C4-2B (cell line): ENCODE measurements around the gene LTBP1.

Experiments used
- H3K27ac ChIP-seq: fragments of 450-650 bp; 2 replicates; pipeline ENCODE4 v1.5.1; 2017
- ZFX ChIP-seq: fragments of 450-650 bp; IDR thresholded peaks from 2 replicates; pipeline ENCODE4 v1.6.1; 2017
- TF ChIP-seq, protein P1 (sequence below): fragments of 450-650 bp; conservative IDR thresholded peaks from 2 replicates; pipeline ENCODE4 v1.5.1; 2017; ENCODE audit warnings: mild to moderate bottlenecking

The LTBP1 gene

DNA sequence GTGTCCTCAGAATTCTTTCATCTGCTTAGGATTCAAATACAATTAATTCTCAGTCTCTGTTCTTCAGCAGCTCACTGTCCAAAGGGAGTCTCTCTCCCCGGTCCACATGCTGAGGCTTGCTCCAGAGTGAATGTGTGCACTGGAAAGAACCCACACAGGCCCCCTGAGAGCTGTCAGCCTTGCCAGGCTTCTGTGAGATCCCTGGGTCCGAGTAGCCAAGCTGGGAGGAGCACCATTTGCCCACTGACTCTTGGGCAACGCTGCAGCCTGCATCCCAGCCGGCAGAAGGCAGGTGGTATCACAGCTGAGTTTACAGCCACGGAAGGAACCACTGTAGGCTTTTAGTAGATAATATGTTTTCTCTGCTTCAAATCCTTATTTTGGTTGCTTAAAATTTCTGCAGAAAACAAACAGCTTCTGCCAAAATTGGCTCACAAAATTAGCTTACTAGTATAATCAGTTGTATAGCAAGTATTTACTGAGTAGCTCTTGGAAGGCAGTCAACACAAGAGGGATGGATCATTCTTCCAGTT lies 21.4 kb upstream of the LTBP1 start:
- H3K27ac ChIP-seq = no peak overlapping the region
- no peak for TF ChIP-seq ZFX
- TF ChIP-seq, protein P1, sequence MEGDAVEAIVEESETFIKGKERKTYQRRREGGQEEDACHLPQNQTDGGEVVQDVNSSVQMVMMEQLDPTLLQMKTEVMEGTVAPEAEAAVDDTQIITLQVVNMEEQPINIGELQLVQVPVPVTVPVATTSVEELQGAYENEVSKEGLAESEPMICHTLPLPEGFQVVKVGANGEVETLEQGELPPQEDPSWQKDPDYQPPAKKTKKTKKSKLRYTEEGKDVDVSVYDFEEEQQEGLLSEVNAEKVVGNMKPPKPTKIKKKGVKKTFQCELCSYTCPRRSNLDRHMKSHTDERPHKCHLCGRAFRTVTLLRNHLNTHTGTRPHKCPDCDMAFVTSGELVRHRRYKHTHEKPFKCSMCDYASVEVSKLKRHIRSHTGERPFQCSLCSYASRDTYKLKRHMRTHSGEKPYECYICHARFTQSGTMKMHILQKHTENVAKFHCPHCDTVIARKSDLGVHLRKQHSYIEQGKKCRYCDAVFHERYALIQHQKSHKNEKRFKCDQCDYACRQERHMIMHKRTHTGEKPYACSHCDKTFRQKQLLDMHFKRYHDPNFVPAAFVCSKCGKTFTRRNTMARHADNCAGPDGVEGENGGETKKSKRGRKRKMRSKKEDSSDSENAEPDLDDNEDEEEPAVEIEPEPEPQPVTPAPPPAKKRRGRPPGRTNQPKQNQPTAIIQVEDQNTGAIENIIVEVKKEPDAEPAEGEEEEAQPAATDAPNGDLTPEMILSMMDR = no peak

DNA sequence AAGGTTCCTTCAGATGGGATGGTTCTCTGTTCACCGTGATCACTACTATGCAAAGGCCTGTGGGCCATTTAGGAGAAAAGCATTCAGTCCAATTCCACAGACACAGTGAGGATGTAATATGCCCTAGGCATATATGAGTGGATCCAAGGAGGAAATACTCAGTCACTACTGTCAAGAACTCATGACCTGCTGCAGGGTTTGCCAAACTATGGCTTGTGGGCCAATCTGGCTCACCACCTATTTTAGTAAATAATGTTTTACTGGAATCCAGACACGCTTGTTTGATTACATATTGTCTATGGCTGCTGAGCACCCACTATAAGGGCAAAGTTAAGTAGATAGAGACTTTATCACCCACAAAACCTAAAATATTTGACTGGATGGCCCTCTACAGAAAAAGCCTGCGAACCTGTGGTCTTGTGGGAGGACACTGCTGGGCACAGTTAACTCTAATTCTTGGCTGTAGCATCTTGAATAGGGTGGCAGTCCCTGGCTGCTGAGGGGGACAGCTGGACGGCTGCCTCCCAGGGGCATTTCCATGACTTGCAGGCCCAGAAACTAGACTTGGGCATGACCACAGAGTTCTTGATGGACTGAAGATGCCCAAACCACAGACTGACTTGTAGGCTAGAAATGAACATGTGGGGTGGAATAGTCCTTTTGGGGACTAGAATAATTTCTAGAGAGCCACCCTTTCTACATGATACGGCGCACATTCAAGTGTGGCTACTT lies 20.6 kb upstream of the LTBP1 start:
- TF ChIP-seq, protein P1 = no peak
- no peak for TF ChIP-seq ZFX
- H3K27ac ChIP-seq = no peak overlapping the region

DNA sequence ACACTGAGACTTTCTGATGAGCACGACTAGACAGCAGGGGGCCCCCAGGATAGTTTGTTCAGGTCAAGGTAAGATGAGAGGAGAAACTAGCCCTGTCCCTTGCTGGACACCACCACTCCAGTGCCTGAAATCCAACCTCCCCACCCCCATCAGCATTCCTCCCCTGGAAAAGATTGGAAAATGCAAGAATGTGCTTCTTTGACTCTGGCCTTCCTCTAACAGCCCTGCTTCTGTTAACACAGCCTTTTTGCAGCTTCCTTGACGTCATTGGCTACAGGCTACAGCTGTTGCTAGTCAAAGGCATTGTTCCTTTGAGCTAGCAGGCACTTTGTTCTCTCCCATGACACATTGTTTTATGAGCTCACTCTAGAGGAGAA lies 20.1 kb upstream of the LTBP1 start:
- no peak overlapping the region for H3K27ac ChIP-seq
- no peak for TF ChIP-seq ZFX
- TF ChIP-seq, protein P1 = no peak

DNA sequence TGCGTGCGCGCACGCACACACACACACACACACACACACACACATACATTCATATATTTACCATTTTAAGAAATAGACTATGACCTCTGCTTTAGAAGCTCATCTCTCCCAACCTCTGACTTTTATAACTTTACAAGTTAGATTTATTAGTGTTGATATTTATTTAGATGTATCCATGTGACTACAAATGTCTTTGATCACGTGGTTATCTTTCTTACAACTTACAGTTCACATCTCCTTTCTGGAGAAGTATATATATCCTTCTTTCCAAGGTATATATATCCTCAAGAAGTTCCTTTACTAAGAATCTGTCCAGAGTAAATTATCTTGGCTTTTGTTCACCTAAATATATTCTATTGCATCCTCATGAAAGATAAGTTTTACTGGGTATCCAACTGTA lies 16.3 kb upstream of the LTBP1 start:
- H3K27ac ChIP-seq = no peak overlapping the region
- TF ChIP-seq ZFX = no peak
- TF ChIP-seq, protein P1 = no peak

DNA sequence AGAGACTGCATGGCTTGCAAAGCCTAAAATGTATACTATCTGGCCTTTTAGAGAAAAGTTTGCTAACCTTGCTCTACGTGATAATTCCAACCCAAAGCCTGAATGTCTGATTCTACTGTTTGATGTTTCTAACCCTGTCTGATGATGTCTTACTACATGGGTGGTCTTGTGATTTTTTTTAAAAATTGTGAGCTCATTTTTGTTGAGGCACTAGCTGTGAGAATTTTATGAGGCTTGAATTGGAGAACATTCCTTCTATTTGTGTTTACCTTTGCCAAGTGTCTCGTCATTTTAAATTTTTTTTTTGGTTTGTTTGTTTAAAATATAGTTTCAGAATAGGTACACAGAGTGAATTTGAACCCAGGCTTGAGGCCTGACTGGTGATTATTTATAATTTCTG lies 15.2 kb upstream of the LTBP1 start:
- TF ChIP-seq, protein P1 = no peak
- TF ChIP-seq ZFX = no peak
- no peak overlapping the region for H3K27ac ChIP-seq

DNA sequence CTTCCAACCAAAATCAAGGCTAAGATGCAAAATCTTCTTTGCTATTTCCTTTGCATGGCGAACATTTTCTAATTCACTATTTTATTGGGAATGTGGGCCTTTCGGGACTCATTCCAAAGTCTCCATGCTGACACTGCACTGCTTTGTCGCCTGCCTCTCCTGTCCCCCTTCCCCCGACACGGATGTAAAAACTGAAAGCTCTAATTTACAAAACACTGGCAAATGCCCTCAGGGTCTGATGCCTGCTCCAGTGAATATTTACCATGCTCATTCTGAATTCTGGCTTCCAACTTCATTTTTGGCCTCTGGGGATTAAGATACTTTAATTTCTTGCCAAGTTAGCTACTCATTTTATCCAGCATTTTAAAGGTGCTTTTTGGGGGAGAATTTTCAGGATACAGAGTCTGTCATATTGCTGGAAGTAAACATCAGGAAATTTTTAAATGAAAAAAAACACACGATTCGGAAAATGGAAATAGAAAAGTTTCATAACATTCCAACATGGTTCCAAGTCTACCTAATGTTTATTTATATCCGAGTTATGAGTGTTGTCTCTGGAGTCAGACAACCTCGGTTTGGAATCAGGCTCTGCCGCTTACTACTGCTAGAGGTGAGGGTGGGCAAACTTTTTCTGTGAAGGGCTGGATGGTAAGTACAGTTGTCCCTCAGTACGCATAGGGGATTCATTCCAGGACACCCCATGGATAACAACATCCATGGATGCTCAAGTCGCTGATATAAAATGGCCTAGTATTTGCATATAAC lies 14.6 kb upstream of the LTBP1 start:
- H3K27ac ChIP-seq = no peak overlapping the region
- TF ChIP-seq ZFX = no peak
- TF ChIP-seq, protein P1 = no peak
